Thoracic aorta (tissue), 2 donors: ENCODE measurements around the gene KCNJ12. TPM values are rescaled to one million over a fixed set of nuclear protein-coding genes. Genes with fewer than 3 reads are reported as not detected.

Experiments used
- ATAC-seq: fragments of 150-250 bp; one replicate; pipeline ENCODE4 v1.8.0; 2017; ENCODE audit warnings: low read depth; ENCODE audit not compliant: insufficient number of reproducible peaks, low FRiP score
- DNase-seq: peaks from one replicate; pipeline ENCODE4 v3.0.0-alpha.2; 2020; ENCODE audit warnings: low spot score
- H3K27ac ChIP-seq, 2 donors: fragments of 200-600 bp; sonication (generic); 1 replicate in 1 of 2; 2 replicates in 1 of 2; pipeline ENCODE4 v1.5.1; 2016; ENCODE audit warnings: mild to moderate bottlenecking in 2 of 2, moderate library complexity in 2 of 2
- H3K27me3 ChIP-seq: fragments of 200-600 bp; sonication (generic); replicated peaks from 2 replicates; pipeline ENCODE4 v1.6.0; 2016; ENCODE audit warnings: mild to moderate bottlenecking; ENCODE audit not compliant: insufficient read depth
- H3K36me3 ChIP-seq: fragments of 200-600 bp; sonication (generic); one replicate; pipeline ENCODE4 v1.5.1; 2016
- H3K4me1 ChIP-seq, 2 donors: fragments of 200-600 bp; sonication (generic); 1 replicate in 1 of 2; 2 replicates in 1 of 2; pipeline versions ENCODE4 v1.5.1 to v1.6.0; 2016; ENCODE audit warnings: low read depth in 2 of 2, mild to moderate bottlenecking in 1 of 2; ENCODE audit not compliant: control insufficient read depth in 1 of 2
- H3K4me3 ChIP-seq: fragments of 200-600 bp; sonication (generic); 2 replicates; pipeline ENCODE4 v1.5.1; 2016; ENCODE audit warnings: mild to moderate bottlenecking
- H3K9me3 ChIP-seq: fragments of 200-600 bp; sonication (generic); 2 replicates; pipeline ENCODE4 v1.5.1; 2016
- CTCF ChIP-seq: fragments of 200-600 bp; sonication (generic); IDR thresholded peaks from one replicate; pipeline ENCODE4 v1.5.1; 2019; ENCODE audit warnings: antibody characterized with exemption
- total RNA-seq, 2 donors: library from RNA; depleted of rRNA; stranded (reverse); fragments of >200 nt; gene quantifications; one replicate each; pipeline versions ENCODE4 v1.1.0 to v1.2.3, GENCODE V29; 2016

KCNJ12 gene
- total RNA-seq, 2 donors from 2014 or later: 0.81 to 1.2 TPM

GRCh38 chr17:21368545-21369246, 7.5 kb upstream of the KCNJ12 start:
- TF ChIP-seq CTCF: no peak
- no peak for DNase-seq

GRCh38 chr17:21369395-21369794, 6.8 kb upstream of the KCNJ12 start:
- Histone ChIP-seq H3K27ac (no peak overlapping the region), H3K27me3 (no peaks in the 10 kb centered on the region), H3K4me3 (no peak overlapping the region), H3K9me3 (no peaks in the 10 kb centered on the region), H3K36me3 (no peaks in the 10 kb centered on the region), H3K4me1 (peaks cover 0 to 20% of the 10 kb centered on the region in 2 donors)
- no peak for ATAC-seq
- no peak for DNase-seq
- TF ChIP-seq CTCF: no peak

More at GRCh38 chr17:21368545-21369246, 7.5 kb upstream of the KCNJ12 start:
- Histone ChIP-seq H3K4me1 (peaks cover 0 to 20% of the 10 kb centered on the region in 2 donors), H3K36me3 (no peaks in the 10 kb centered on the region), H3K4me3 (no peak overlapping the region), H3K27me3 (no peaks in the 10 kb centered on the region), H3K27ac (no peak overlapping the region), H3K9me3 (no peaks in the 10 kb centered on the region)
- ATAC-seq: no peak

GRCh38 chr17:21370430-21370829, 5.7 kb upstream of the KCNJ12 start:
- DNase-seq (no peak), ATAC-seq (no peak)
- no peak for TF ChIP-seq CTCF

GRCh38 chr17:21371511-21372081, 4.6 kb upstream of the KCNJ12 start:
- no peaks in the 10 kb centered on the region for H3K36me3 ChIP-seq
- ATAC-seq (no peak), DNase-seq (no peak)
- no peaks in the 10 kb centered on the region for H3K27me3 ChIP-seq
- no peak overlapping the region for H3K4me3 ChIP-seq
- H3K4me1 ChIP-seq: peaks cover 3 to 27% of the 10 kb centered on the region in 2 donors
- H3K9me3 ChIP-seq: no peaks in the 10 kb centered on the region
- H3K27ac ChIP-seq: no peak overlapping the region
- TF ChIP-seq CTCF: no peak

More at GRCh38 chr17:21370430-21370829, 5.7 kb upstream of the KCNJ12 start:
- H3K27me3 ChIP-seq: no peaks in the 10 kb centered on the region
- no peaks in the 10 kb centered on the region for H3K9me3 ChIP-seq
- peak overlapping the region in 1 of 2 donors; percentile 34 for H3K27ac ChIP-seq
- peaks cover 0 to 20% of the 10 kb centered on the region in 2 donors for H3K4me1 ChIP-seq
- H3K4me3 ChIP-seq: no peak overlapping the region
- no peaks in the 10 kb centered on the region for H3K36me3 ChIP-seq

GRCh38 chr17:21372256-21372954, 3.8 kb upstream of the KCNJ12 start:
- no peaks in the 10 kb centered on the region for H3K36me3 ChIP-seq
- peaks cover 7 to 35% of the 10 kb centered on the region in 2 donors for H3K4me1 ChIP-seq
- no peak for TF ChIP-seq CTCF
- no peak overlapping the region for H3K4me3 ChIP-seq
- H3K9me3 ChIP-seq: no peaks in the 10 kb centered on the region
- no peak overlapping the region for H3K27ac ChIP-seq
- H3K27me3 ChIP-seq: no peaks in the 10 kb centered on the region
- DNase-seq (no peak), ATAC-seq (no peak)
